ENCODE measurements around the gene ACVR1C.

The ACVR1C gene

GRCh38 chr2:157593411-157593810, 35.3 kb downstream of the ACVR1C start:
- no peak for TF ChIP-seq SIN3A (IDR thresholded peaks at IDR 0.05; ENCODE audit: borderline replicate concordance, insufficient read depth, low read length)
- TF ChIP-seq TAF1 (IDR thresholded peaks at IDR 0.05; ENCODE audit: borderline replicate concordance, insufficient read depth, low read length): no peak
- TF ChIP-seq REST (IDR thresholded peaks at IDR 0.05; ENCODE audit: insufficient read depth in 1 of 2, low read depth in 2 of 2, low read length in 2 of 2): no peak
- TF ChIP-seq POLR2AphosphoS5 (IDR thresholded peaks at IDR 0.05; ENCODE audit: low read depth, low read length): no peak
- TF ChIP-seq FOXP2 (optimal IDR thresholded peaks at IDR 0.05; ENCODE audit: borderline replicate concordance, extremely low read depth, extremely low read length, insufficient read depth): no peak

DNA sequence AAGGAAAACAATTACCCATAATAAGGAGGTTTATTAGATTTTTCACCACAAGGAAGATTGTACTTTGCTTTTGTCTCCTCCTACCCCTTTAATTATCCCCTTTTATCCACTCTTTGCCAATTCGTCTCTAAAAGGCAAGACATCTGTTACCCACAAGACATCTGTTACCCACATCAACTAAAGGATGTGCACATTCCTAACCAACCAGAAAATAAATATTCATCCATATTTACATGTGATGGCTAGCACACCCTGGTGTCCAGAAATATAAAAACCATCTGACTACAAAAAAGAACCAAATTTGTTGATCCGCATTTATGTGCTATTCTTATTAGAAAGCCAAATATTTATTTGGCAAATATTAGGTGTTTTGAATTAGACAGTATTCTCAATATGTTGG, 35.7 kb downstream of the ACVR1C start:
- TF ChIP-seq REST (IDR thresholded peaks at IDR 0.05; ENCODE audit: insufficient read depth in 1 of 2, low read depth in 2 of 2, low read length in 2 of 2) (no peak), POLR2AphosphoS5 (IDR thresholded peaks at IDR 0.05; ENCODE audit: low read depth, low read length) (no peak), TAF1 (IDR thresholded peaks at IDR 0.05; ENCODE audit: borderline replicate concordance, insufficient read depth, low read length) (no peak), SIN3A (IDR thresholded peaks at IDR 0.05; ENCODE audit: borderline replicate concordance, insufficient read depth, low read length) (no peak), FOXP2 (optimal IDR thresholded peaks at IDR 0.05; ENCODE audit: borderline replicate concordance, extremely low read depth, extremely low read length, insufficient read depth) (no peak)

GRCh38 chr2:157592374-157592773, 36.3 kb downstream of the ACVR1C start:
- TF ChIP-seq TAF1 (IDR thresholded peaks at IDR 0.05; ENCODE audit: borderline replicate concordance, insufficient read depth, low read length) (no peak), REST (IDR thresholded peaks at IDR 0.05; ENCODE audit: insufficient read depth in 1 of 2, low read depth in 2 of 2, low read length in 2 of 2) (no peak), SIN3A (IDR thresholded peaks at IDR 0.05; ENCODE audit: borderline replicate concordance, insufficient read depth, low read length) (no peak), FOXP2 (optimal IDR thresholded peaks at IDR 0.05; ENCODE audit: borderline replicate concordance, extremely low read depth, extremely low read length, insufficient read depth) (no peak), POLR2AphosphoS5 (IDR thresholded peaks at IDR 0.05; ENCODE audit: low read depth, low read length) (no peak)

GRCh38 chr2:157587576-157587975, 41.1 kb downstream of the ACVR1C start:
- TF ChIP-seq TAF1 (IDR thresholded peaks at IDR 0.05; ENCODE audit: borderline replicate concordance, insufficient read depth, low read length) (no peak), SIN3A (IDR thresholded peaks at IDR 0.05; ENCODE audit: borderline replicate concordance, insufficient read depth, low read length) (no peak), REST (IDR thresholded peaks at IDR 0.05; ENCODE audit: insufficient read depth in 1 of 2, low read depth in 2 of 2, low read length in 2 of 2) (peak; percentile 60 to 90; a peak in 3 of 4 replicates)

- no peak for TF ChIP-seq FOXP2 (optimal IDR thresholded peaks at IDR 0.05; ENCODE audit: borderline replicate concordance, extremely low read depth, extremely low read length, insufficient read depth)
- TF ChIP-seq REST (IDR thresholded peaks at IDR 0.05; ENCODE audit: insufficient read depth in 1 of 2, low read depth in 2 of 2, low read length in 2 of 2): no peak
- TF ChIP-seq POLR2AphosphoS5 (IDR thresholded peaks at IDR 0.05; ENCODE audit: low read depth, low read length): no peak
- no peak for TF ChIP-seq TAF1 (IDR thresholded peaks at IDR 0.05; ENCODE audit: borderline replicate concordance, insufficient read depth, low read length)
- no peak for TF ChIP-seq SIN3A (IDR thresholded peaks at IDR 0.05; ENCODE audit: borderline replicate concordance, insufficient read depth, low read length)
Measured at GRCh38 chr2:157574165-157574564, 54.5 kb downstream of the ACVR1C start.
